Measurements from ENCODE around the gene PDK1. TPM values are rescaled to one million over a fixed set of nuclear protein-coding genes. Genes with fewer than 3 reads are reported as not detected.
A peak's percentile ranks its signal among the peaks of the same experiment; 100 is the strongest.
"Not testable (repeated sequence)": the region's sequence is repeated elsewhere in the genome, so short reads cannot be mapped to it uniquely, and the experiment has no call there.

The PDK1 gene
- total RNA-seq, 2 experiments from 2014 or later, result 42.8 to 44.9 TPM

DNA sequence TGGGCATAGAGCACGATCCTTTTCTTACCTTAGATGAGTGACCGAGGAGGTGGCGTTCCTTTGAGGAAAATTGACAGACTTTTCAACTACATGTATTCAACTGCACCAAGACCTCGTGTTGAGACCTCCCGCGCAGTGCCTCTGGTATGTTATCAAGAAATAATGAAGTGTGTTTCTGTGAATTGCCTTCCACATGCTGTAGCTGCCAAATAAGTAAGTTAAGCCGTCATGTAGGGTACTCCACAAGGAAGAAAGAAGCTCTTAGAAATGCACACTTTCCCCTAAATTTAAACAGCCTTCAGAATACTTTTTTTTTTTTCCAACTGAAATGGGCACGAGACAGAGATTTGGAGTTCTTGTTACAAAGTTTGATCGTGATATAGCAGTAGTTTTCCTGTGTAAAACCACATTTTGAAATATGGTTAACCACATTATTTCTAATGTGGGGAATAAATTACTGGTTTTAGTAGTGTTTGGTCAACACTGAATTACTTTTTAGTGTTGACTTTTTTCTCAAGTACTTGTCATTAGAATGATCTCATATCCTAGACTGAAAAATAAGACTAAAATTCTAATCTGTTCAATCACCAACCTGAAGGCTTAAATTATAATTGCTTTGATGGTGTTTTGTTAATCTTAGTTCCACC lies 30.5 kb downstream of the PDK1 start:
- Mint-ChIP-seq H3K27me3 (no peaks in the 10 kb centered on the region), H3K27ac (peak overlapping the region; percentile 50), H3K36me3 (peaks cover 82% of the 10 kb centered on the region), H3K9me3 (no peaks in the 10 kb centered on the region), H3K4me3 (peak overlapping the region; percentile 59), H3K4me1 (peaks cover 33% of the 10 kb centered on the region)
- POLR2A ChIA-PET, result no interaction called here
- ATAC-seq (ENCODE audit: low read depth) (no peak), DNase-seq (no peak)

DNA sequence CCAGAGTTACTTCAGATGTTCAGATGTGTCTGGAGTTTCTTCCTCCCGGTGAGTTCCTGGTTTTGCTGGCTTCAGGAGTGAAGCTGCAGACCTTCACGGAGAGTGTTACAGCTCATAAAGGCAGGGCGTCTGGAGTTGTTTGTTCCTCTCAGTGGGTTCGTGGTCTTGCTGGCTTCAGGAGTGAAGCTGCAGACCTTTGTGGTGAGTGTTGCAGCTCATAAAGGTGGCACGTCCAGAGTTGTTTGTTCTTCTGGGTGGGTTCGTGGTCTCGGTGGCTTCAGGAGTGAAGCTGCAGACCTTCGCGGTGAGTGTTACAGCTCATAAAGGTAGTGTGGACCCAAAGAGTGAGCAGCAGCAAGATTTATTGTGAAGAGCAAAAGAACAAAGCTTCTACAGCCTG lies 31.3 kb downstream of the PDK1 start:
- DNase-seq; H3K27ac Mint-ChIP-seq; H3K9me3 Mint-ChIP-seq; ATAC-seq (ENCODE audit: low read depth); H3K4me3 Mint-ChIP-seq; H3K27me3 Mint-ChIP-seq: not testable (repeated sequence)
- POLR2A ChIA-PET, result interaction anchor here (1.5 kb wide), 1 partner anchor 36 kb away, joined by 3 read pairs; no protein-coding TSS in a partner anchor
- H3K4me1 Mint-ChIP-seq, result peaks cover 30% of the 10 kb centered on the region
- peaks cover 74% of the 10 kb centered on the region for H3K36me3 Mint-ChIP-seq

DNA sequence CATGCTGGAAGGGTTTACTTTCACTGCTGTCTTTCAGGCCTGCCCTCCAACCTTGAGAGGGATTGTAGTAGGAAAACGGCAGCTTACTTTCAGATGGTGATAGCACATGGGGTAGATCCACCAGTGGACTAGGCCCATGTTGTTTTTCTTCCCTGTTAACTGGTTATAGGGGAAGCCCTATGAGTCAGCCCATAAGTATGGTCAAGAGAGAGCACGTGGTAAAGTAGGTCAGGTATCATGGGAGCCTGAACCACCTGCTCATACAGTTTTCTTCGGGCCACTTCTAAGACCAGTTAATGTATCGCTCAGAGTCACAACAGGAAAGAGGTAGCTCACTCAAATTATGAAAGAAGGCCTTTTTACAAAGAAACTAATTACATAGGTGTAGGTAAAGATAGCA lies 33.0 kb downstream of the PDK1 start:
- Mint-ChIP-seq H3K4me3 (no peak overlapping the region), H3K4me1 (peaks cover 27% of the 10 kb centered on the region), H3K27ac (no peak overlapping the region), H3K36me3 (peaks cover 68% of the 10 kb centered on the region), H3K27me3 (no peaks in the 10 kb centered on the region), H3K9me3 (no peaks in the 10 kb centered on the region)
- DNase-seq (no peak), ATAC-seq (ENCODE audit: low read depth) (no peak)
- POLR2A ChIA-PET, result no interaction called here

DNA sequence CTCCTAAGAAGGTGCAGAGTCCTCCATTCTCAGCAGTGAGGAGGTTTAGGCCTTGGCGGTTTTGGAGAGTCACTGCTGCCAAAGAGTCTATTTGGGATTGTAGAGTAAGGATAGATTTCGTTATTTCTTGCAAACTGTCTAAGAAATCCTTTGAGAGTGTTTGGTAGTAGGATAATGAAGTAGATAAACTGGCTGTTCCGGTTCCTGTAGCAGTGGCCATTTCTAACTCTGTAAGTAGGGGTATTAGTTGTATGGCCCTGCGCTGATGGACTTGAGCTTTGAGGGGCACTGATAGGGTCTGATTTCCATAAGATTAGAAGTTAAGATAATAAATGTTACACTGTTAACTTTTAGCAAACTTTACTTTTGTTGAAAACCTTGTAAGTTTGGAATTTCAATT lies 35.5 kb downstream of the PDK1 start:
- ATAC-seq (ENCODE audit: low read depth); POLR2A ChIA-PET; H3K27me3 Mint-ChIP-seq; H3K4me3 Mint-ChIP-seq; H3K27ac Mint-ChIP-seq; H3K9me3 Mint-ChIP-seq; DNase-seq: not testable (repeated sequence)
- Mint-ChIP-seq H3K4me1 (peaks cover 24% of the 10 kb centered on the region), H3K36me3 (peaks cover 63% of the 10 kb centered on the region)

DNA sequence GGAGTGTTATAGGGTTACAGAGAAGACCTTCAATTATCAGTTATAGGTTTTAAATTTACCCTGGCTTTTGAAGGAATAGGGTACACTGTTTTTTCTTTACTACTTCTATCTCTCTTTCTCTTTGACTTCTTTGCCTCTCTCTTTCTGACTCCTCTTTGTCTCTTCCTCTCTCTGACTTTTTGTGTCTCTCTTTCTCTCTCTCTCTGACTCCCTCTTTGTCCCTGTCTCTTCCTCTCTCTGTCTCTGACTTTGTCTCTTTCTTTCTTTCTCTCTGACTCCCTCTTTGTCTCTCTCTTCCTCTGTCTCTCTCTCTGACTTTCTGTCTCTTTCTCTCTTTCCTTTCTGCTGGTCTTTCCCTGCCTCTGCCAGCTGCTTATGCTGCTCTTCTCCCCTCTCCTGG lies 36.3 kb downstream of the PDK1 start:
- not testable (repeated sequence) for H3K27ac Mint-ChIP-seq, DNase-seq
- peaks cover 18% of the 10 kb centered on the region for H3K4me1 Mint-ChIP-seq

DNA sequence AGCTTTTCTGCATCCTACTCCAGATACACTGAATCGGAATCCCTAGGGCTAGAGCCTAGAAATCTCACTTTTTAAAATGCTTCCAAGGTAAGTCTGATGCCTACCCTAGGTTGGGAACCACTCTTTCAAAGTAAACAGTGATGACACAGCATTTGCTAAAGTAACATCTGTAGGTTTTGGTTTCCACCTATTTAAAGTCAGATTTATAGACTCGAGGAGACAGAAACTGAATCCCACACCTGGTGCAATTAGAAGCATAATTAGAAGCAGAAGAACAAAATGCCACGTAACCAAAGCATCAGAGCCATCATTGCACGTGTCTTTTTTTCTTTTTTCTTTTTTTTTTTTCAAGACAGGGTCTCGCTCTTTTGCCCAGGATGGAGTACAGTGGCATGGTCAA lies 40.9 kb downstream of the PDK1 start:
- H3K27ac Mint-ChIP-seq, result no peak overlapping the region
- peaks cover 34% of the 10 kb centered on the region for H3K36me3 Mint-ChIP-seq
- ATAC-seq (ENCODE audit: low read depth) (no peak), DNase-seq (no peak)
- no peaks in the 10 kb centered on the region for H3K27me3 Mint-ChIP-seq
- no peak overlapping the region for H3K4me3 Mint-ChIP-seq
- POLR2A ChIA-PET, result no interaction called here
- H3K4me1 Mint-ChIP-seq, result peaks cover 4% of the 10 kb centered on the region
- H3K9me3 Mint-ChIP-seq, result no peaks in the 10 kb centered on the region

More for the DNA sequence above, 36.3 kb downstream of the PDK1 start:
- ATAC-seq (ENCODE audit: low read depth); POLR2A ChIA-PET; H3K27me3 Mint-ChIP-seq; H3K9me3 Mint-ChIP-seq; H3K4me3 Mint-ChIP-seq: not testable (repeated sequence)
- H3K36me3 Mint-ChIP-seq, result peaks cover 56% of the 10 kb centered on the region

DNA sequence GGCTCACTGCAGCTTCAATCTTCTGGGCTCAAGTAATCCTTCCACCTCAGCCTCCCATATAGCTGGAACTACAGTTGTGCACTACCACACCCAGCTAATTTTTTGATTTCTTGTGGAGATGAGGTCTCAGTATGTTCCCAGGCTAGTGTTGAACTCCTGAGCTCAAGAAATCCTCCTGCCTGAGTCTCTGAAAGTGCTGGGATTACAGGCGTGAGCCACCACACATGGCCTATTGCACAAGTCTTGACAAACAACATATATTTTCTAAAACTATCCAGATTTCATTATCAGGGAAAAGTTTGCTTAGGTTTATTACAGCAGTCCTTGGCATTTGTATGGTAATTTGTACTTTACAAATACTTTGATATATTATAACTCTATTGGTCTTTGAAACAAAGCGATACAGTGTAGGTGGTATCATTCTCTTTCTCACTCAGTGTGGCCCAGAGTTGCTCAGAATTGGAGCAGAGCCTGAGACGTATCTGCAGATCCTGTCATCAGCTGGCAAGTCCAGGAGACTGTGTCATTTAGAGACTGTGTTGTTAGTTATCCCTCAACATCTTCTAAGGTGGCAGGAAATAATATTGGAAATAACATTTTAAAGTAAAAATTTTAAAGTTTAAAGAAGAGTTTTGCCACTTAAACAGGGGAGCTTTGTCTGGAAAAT lies 41.4 kb downstream of the PDK1 start:
- Mint-ChIP-seq H3K9me3 (no peaks in the 10 kb centered on the region), H3K4me1 (peaks cover 4% of the 10 kb centered on the region), H3K27me3 (no peaks in the 10 kb centered on the region), H3K36me3 (peaks cover 39% of the 10 kb centered on the region), H3K4me3 (no peak overlapping the region), H3K27ac (no peak overlapping the region)
- no peak for ATAC-seq (ENCODE audit: low read depth)
- POLR2A ChIA-PET, result no interaction called here
- DNase-seq, result no peak

DNA sequence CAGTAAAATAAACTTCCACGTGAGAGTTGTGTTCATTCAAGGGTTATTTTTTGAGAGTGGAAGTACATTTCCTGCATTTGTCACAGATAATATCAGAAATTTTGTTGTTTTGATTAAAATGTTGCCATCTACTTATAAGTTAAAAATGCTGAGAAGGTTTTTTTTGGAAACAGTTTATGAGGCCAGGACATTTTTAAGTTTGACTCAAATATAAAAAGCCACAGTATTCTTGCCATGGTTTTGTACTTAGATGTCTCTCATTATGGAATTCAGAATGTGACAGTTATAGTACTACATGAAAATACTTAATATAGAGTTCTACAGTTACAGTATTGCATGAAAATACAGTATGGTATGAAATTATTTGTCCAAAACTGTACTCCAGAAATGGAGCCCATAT lies 44.1 kb downstream of the PDK1 start:
- H3K4me3 Mint-ChIP-seq, result no peak overlapping the region
- POLR2A ChIA-PET, result no interaction called here
- H3K27me3 Mint-ChIP-seq, result no peaks in the 10 kb centered on the region
- DNase-seq (no peak), ATAC-seq (ENCODE audit: low read depth) (no peak)
- H3K9me3 Mint-ChIP-seq, result peaks cover 1% of the 10 kb centered on the region
- H3K4me1 Mint-ChIP-seq, result peaks cover 2% of the 10 kb centered on the region
- no peak overlapping the region for H3K27ac Mint-ChIP-seq
- peaks cover 54% of the 10 kb centered on the region for H3K36me3 Mint-ChIP-seq

DNA sequence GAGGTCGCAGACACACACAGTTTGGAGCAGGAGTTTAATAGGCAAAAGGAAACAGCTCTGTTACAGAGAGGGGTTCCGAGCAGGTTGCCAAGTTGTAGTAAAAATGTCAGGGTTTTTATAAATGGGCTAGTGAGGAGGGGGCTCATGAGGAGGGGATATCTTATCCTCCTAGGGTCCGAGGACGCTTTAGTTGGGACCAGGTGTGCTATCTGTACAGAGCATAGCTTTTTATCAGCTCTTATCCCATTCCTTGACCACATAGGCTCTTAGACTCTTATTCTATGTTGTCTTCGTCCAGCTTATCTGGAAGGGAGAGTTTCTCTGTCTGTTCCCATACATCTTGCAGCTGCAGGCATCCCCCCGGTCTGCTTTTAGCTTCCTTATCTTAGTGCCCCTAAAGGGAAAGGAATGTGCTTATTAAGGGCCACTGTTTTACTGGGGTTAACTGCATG lies 44.7 kb downstream of the PDK1 start:
- ATAC-seq (ENCODE audit: low read depth) (no peak), DNase-seq (no peak)
- H3K27me3 Mint-ChIP-seq, result no peaks in the 10 kb centered on the region
- no peak overlapping the region for H3K27ac Mint-ChIP-seq
- H3K4me3 Mint-ChIP-seq, result no peak overlapping the region
- peaks cover 55% of the 10 kb centered on the region for H3K36me3 Mint-ChIP-seq
- H3K4me1 Mint-ChIP-seq, result peaks cover 2% of the 10 kb centered on the region
- POLR2A ChIA-PET, result no interaction called here
- peaks cover 1% of the 10 kb centered on the region for H3K9me3 Mint-ChIP-seq

DNA sequence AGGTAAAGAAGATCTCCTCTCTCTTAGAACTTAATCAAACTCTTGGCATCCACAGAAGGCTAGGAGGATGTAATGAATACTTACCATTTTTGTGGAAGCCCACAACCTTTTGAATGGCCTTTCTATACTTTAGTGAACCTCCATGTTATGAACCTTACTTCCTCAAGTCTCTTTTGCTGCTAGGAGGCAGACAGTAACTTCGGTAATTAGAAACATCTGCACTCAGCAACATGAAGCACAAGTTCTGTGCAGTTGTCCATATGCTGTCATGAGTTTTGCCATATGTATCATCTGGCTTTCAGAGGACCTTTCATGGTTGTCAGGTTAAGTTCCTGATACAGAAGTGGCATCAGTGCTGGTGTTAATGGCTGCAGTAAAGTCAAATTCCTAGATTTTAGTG lies 50.4 kb downstream of the PDK1 start:
- DNase-seq (no peak), ATAC-seq (ENCODE audit: low read depth) (no peak)
- no peaks in the 10 kb centered on the region for H3K27me3 Mint-ChIP-seq
- no peak overlapping the region for H3K27ac Mint-ChIP-seq
- H3K9me3 Mint-ChIP-seq, result peaks cover 1% of the 10 kb centered on the region
- peaks cover 53% of the 10 kb centered on the region for H3K36me3 Mint-ChIP-seq
- H3K4me3 Mint-ChIP-seq, result no peak overlapping the region
- H3K4me1 Mint-ChIP-seq, result no peaks in the 10 kb centered on the region
- POLR2A ChIA-PET, result no interaction called here

DNA sequence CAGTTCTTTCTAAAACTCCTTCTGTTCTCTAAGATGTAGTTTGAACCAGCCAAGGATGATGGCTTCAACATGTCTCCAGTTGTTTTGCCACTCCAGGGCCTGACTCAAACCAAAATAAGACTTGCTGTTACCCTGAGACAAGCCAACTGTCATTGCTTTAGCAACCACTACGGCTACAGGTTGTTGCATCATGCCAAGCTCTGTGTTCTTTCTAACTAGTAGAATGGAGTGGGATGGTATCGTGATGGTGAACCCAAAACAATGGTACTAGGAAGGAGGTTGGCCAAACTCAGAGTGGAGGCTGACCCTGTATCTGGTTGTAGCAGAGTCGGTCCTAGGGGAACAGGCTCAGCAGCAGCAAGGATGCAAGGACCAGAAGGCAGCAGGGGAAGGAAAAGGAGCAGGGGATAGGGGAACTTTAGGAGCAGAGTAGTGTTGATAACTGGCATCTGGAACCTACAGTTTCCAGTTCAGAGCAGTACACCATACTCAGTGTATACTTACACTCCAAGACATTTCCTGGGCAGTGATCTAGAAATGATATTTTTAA lies 51.6 kb downstream of the PDK1 start:
- H3K4me1 Mint-ChIP-seq, result no peaks in the 10 kb centered on the region
- ATAC-seq (ENCODE audit: low read depth) (no peak), DNase-seq (no peak)
- peaks cover 49% of the 10 kb centered on the region for H3K36me3 Mint-ChIP-seq
- no peaks in the 10 kb centered on the region for H3K27me3 Mint-ChIP-seq
- H3K4me3 Mint-ChIP-seq, result no peak overlapping the region
- POLR2A ChIA-PET, result no interaction called here
- H3K27ac Mint-ChIP-seq, result no peak overlapping the region
- peaks cover 1% of the 10 kb centered on the region for H3K9me3 Mint-ChIP-seq

DNA sequence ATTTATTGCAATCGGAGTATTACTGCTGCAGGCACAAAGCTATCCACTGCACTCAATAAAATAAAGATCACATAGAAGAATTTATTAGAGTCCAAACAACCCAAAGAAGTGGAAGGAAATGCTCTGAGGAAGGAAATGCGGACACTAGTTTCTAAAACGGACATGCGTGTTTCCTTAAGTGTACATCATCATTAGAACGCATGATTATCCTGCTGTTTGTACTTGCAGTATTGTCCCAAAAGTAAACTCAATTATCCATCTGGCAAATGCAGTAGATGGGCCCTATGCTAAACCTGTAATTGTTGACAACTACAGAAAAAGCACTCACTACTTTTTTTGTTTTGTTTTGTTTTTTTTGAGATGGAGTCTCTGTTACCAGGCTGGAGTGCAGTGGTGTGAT lies 53.6 kb downstream of the PDK1 start:
- no peaks in the 10 kb centered on the region for H3K9me3 Mint-ChIP-seq
- POLR2A ChIA-PET, result no interaction called here
- no peaks in the 10 kb centered on the region for H3K27me3 Mint-ChIP-seq
- H3K36me3 Mint-ChIP-seq, result peaks cover 36% of the 10 kb centered on the region
- H3K27ac Mint-ChIP-seq, result no peak overlapping the region
- H3K4me3 Mint-ChIP-seq, result no peak overlapping the region
- no peak for DNase-seq
- H3K4me1 Mint-ChIP-seq, result no peaks in the 10 kb centered on the region
- no peak for ATAC-seq (ENCODE audit: low read depth)

DNA sequence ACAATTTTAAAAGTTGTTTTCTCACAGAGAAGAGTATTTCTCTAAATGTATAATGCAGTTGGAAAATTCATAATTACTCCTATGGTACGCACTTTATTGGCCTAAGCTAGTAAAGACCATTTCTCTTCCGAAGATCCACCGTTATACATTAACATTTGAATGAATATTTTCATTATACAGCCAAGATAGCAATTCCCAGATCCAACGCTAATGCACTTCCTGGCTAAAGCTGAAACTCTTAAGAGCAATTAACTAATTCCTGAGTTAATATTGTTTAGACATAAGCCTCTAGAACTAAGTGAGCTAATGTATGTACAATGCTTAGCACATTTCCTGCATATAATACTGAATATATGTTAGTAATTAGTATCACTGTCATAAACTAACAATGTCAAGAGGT lies 56.2 kb downstream of the PDK1 start:
- H3K36me3 Mint-ChIP-seq, result peaks cover 24% of the 10 kb centered on the region
- H3K27me3 Mint-ChIP-seq, result no peaks in the 10 kb centered on the region
- H3K4me1 Mint-ChIP-seq, result no peaks in the 10 kb centered on the region
- DNase-seq (no peak), ATAC-seq (ENCODE audit: low read depth) (no peak)
- no peak overlapping the region for H3K4me3 Mint-ChIP-seq
- POLR2A ChIA-PET, result no interaction called here
- no peak overlapping the region for H3K27ac Mint-ChIP-seq
- H3K9me3 Mint-ChIP-seq, result no peaks in the 10 kb centered on the region

DNA sequence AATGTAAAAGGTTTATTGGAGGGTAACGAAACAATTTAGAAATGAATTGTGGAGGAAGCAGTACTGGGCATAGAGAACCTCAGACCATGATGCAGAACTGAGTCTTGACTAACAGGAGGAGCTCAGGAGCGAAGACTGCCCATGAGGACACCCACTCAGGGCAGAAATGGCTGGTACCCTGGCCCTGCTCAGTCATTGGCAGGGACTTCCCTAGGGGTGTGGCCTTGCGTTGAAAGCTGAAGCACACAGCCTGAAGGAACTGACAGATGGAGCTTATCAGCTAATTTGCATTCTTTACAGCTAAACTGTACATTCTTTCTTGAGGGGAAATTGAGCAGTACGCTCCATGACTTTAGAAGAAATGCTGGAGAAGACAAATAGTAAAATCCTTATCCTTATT lies 57.1 kb downstream of the PDK1 start:
- Mint-ChIP-seq H3K27ac (no peak overlapping the region), H3K27me3 (no peaks in the 10 kb centered on the region), H3K4me1 (no peaks in the 10 kb centered on the region), H3K36me3 (peaks cover 21% of the 10 kb centered on the region), H3K4me3 (no peak overlapping the region), H3K9me3 (no peaks in the 10 kb centered on the region)
- POLR2A ChIA-PET, result no interaction called here
- no peak for DNase-seq
- ATAC-seq (ENCODE audit: low read depth), result no peak

Data from activated naive CD8-positive, alpha-beta T cell treated with anti-CD3 and anti-CD28 coated beads, Interleukin-2, amount 10 ng/mL, durations not matched to agents 7 days and 5 days (primary cell).